Keratinocyte (primary cell): ENCODE results near the gene MRTFA.

Experiments used
- CTCF ChIP-seq, 3 experiments: IDR thresholded peaks in 1 of 3; conservative IDR thresholded peaks in 1 of 3; optimal IDR thresholded peaks in 1 of 3; 2 replicates in 2 of 3; 3 replicates in 1 of 3; pipeline versions ENCODE3 to v1.5.1; 2011; ENCODE audit warnings: low read length in 3 of 3, mild to moderate bottlenecking in 3 of 3, moderate library complexity in 2 of 3, control low read depth in 1 of 3, inconsistent platforms in 1 of 3; ENCODE audit not compliant: insufficient read depth in 2 of 3; ENCODE audit errors: extremely low read depth in 1 of 3
- EZH2 ChIP-seq: IDR thresholded peaks from one replicate; pipeline ENCODE4 v1.6.1; 2012; ENCODE audit warnings: inconsistent platforms, mild to moderate bottlenecking, low read length, moderate library complexity

- TF ChIP-seq CTCF (optimal IDR thresholded peaks at IDR 0.05 in 1 of 3, IDR thresholded peaks at IDR 0.05 in 1 of 3, conservative IDR thresholded peaks at IDR 0.05 in 1 of 3; ENCODE audit: extremely low read depth in 1 of 3, insufficient read depth in 2 of 3, low read length in 3 of 3) (no peak), EZH2 (no peak)
Measured at GRCh38 chr22:40394607-40395006, 241.9 kb downstream of the MRTFA start.
